Common myeloid progenitor, CD34-positive (primary cell): ENCODE results near the gene TLK2.
"Not testable (repeated sequence)": the region's sequence is repeated elsewhere in the genome, so short reads cannot be mapped to it uniquely, and the experiment has no call there.

Experiments used
- CTCF ChIA-PET: fragments of 350-600 bp; sonication (Branson Sonifier 250); formaldehyde crosslinking; loops from one replicate; lab custom pipeline; 2021; ENCODE audit warnings: antibody characterized with exemption; lab: Charles Lee
- POLR2A ChIA-PET: fragments of 350-600 bp; sonication (Branson Sonifier 250); formaldehyde crosslinking; loops from one replicate; lab custom pipeline; 2021; ENCODE audit warnings: antibody characterized with exemption; lab: Charles Lee
- DNase-seq, 3 donors: peaks; one replicate each; pipeline versions ENCODE4 v3.0.0 to v3.0.0-alpha.2; 2013
- H3K27ac ChIP-seq, 2 experiments: 1 replicate in 1 of 2; 2 replicates in 1 of 2; pipeline ENCODE4 v1.7.0; 2013; ENCODE audit warnings: inconsistent platforms in 2 of 2, low read length in 2 of 2, mild to moderate bottlenecking in 2 of 2, low read depth in 1 of 2, moderate library complexity in 1 of 2; ENCODE audit not compliant: severe bottlenecking in 2 of 2, insufficient read depth in 1 of 2, poor library complexity in 1 of 2
- H3K27me3 ChIP-seq, 5 experiments: replicated peaks in 2 of 5; 1 replicate in 3 of 5; 2 replicates in 2 of 5; pipeline versions ENCODE4 v1.6.1 to v1.7.0; 2013; ENCODE audit warnings: low read length in 4 of 5, mild to moderate bottlenecking in 2 of 5, moderate library complexity in 2 of 5, inconsistent platforms in 1 of 5; ENCODE audit not compliant: insufficient read depth in 5 of 5, control insufficient read depth in 4 of 5
- H3K36me3 ChIP-seq, 4 experiments: 1 replicate in 2 of 4; 2 replicates in 2 of 4; pipeline versions ENCODE4 v1.6.1 to v1.7.0; 2013; ENCODE audit warnings: low read length in 3 of 4, control low read depth in 1 of 4, mild to moderate bottlenecking in 1 of 4; ENCODE audit not compliant: control insufficient read depth in 4 of 4, insufficient read depth in 4 of 4
- H3K4me1 ChIP-seq, 4 experiments: 1 replicate in 3 of 4; 2 replicates in 1 of 4; pipeline versions ENCODE4 v1.6.1 to v1.7.1; 2013; ENCODE audit warnings: low read length in 3 of 4, mild to moderate bottlenecking in 3 of 4, control low read depth in 1 of 4, inconsistent platforms in 1 of 4, moderate library complexity in 1 of 4; ENCODE audit not compliant: control insufficient read depth in 4 of 4, insufficient read depth in 4 of 4; ENCODE audit errors: control extremely low read depth in 1 of 4
- H3K4me3 ChIP-seq, 7 experiments: 1 replicate in 4 of 7; 2 replicates in 3 of 7; pipeline versions ENCODE4 v1.5.1 to v1.7.0; 2013; ENCODE audit warnings: mild to moderate bottlenecking in 7 of 7, low read length in 6 of 7, moderate library complexity in 6 of 7, inconsistent platforms in 2 of 7, low read depth in 2 of 7, control low read depth in 1 of 7; ENCODE audit not compliant: insufficient read depth in 4 of 7, control insufficient read depth in 1 of 7; ENCODE audit errors: extremely low read depth in 1 of 7
- H3K9me3 ChIP-seq, 5 experiments: 1 replicate in 4 of 5; 2 replicates in 1 of 5; pipeline versions ENCODE4 v1.6.1 to v1.7.1; 2013; ENCODE audit warnings: low read length in 4 of 5, mild to moderate bottlenecking in 2 of 5, inconsistent platforms in 1 of 5, low read depth in 1 of 5, moderate library complexity in 1 of 5; ENCODE audit not compliant: control insufficient read depth in 4 of 5, insufficient read depth in 2 of 5; ENCODE audit errors: control extremely low read depth in 1 of 5
- WGBS: methylation state at CpG from one replicate; pipeline ENCODE4 v1.1.5; 2013; ENCODE audit not compliant: insufficient coverage; 5-methylcytosine and 5-hydroxymethylcytosine counted together

Gene TLK2

GRCh38 chr17:62504857-62505256 lies 26.2 kb downstream of the TLK2 start:
- CTCF ChIA-PET, H3K27ac ChIP-seq, H3K4me1 ChIP-seq, H3K4me3 ChIP-seq, H3K36me3 ChIP-seq, DNase-seq, H3K9me3 ChIP-seq, H3K27me3 ChIP-seq: not testable (repeated sequence)
- POLR2A ChIA-PET: interaction anchor here (0.6 kb wide), 1 partner anchor 1117 kb away, joined by 4 read pairs; no protein-coding TSS in a partner anchor
- 98% methylated on average over 6 of the region's 8 CpGs for WGBS

- H3K4me1 ChIP-seq, DNase-seq, H3K4me3 ChIP-seq, CTCF ChIA-PET, H3K9me3 ChIP-seq, H3K36me3 ChIP-seq, H3K27me3 ChIP-seq, H3K27ac ChIP-seq: not testable (repeated sequence)
- POLR2A ChIA-PET: interaction anchor here (0.6 kb wide), 1 partner anchor 75 kb away, joined by 5 read pairs; no protein-coding TSS in a partner anchor
- 100% methylated on average over 2 of the region's 6 CpGs for WGBS
Measured at GRCh38 chr17:62507191-62507836, 28.7 kb downstream of the TLK2 start.

- POLR2A ChIA-PET, H3K4me3 ChIP-seq, DNase-seq, H3K9me3 ChIP-seq, H3K36me3 ChIP-seq, H3K27me3 ChIP-seq, CTCF ChIA-PET, H3K4me1 ChIP-seq, H3K27ac ChIP-seq: not testable (repeated sequence)
- 75% methylated on average over 1 of the region's 3 CpGs for WGBS
Measured at GRCh38 chr17:62510247-62510819, 31.7 kb downstream of the TLK2 start.

- H3K27me3 ChIP-seq, H3K9me3 ChIP-seq, H3K36me3 ChIP-seq, H3K27ac ChIP-seq, CTCF ChIA-PET, H3K4me3 ChIP-seq, H3K4me1 ChIP-seq, POLR2A ChIA-PET: not testable (repeated sequence)
- WGBS: no CpG with 5 or more reads among the region's 3 CpGs
- peak in 2 of 3 donors; percentile 15 to 33 for DNase-seq
Measured at GRCh38 chr17:62511014-62511413, 32.4 kb downstream of the TLK2 start.

- H3K4me3 ChIP-seq, H3K36me3 ChIP-seq, H3K27ac ChIP-seq, H3K4me1 ChIP-seq, H3K9me3 ChIP-seq, DNase-seq, POLR2A ChIA-PET, H3K27me3 ChIP-seq, CTCF ChIA-PET: not testable (repeated sequence)
- 100% methylated on average over 3 of the region's 11 CpGs for WGBS
Measured at GRCh38 chr17:62516376-62516775, 37.8 kb downstream of the TLK2 start.

- H3K9me3 ChIP-seq, H3K27me3 ChIP-seq, H3K4me1 ChIP-seq, H3K4me3 ChIP-seq, DNase-seq, H3K27ac ChIP-seq, CTCF ChIA-PET: not testable (repeated sequence)
- peaks cover 2 to 19% (median 5%) of the 10 kb centered on the region in 4 experiments for H3K36me3 ChIP-seq
- POLR2A ChIA-PET: interaction anchor here (0.5 kb wide), 1 partner anchor 703 kb away, joined by 3 read pairs; no protein-coding TSS in a partner anchor
- WGBS: 100% methylated on average over 4 of the region's 5 CpGs
Measured at GRCh38 chr17:62521295-62521694, 42.7 kb downstream of the TLK2 start.

GRCh38 chr17:62524077-62524476 lies 45.5 kb downstream of the TLK2 start:
- CTCF ChIA-PET, H3K27me3 ChIP-seq, H3K9me3 ChIP-seq, H3K4me1 ChIP-seq, H3K27ac ChIP-seq, POLR2A ChIA-PET, DNase-seq, H3K4me3 ChIP-seq: not testable (repeated sequence)
- peaks cover 2 to 18% (median 8%) of the 10 kb centered on the region in 4 experiments for H3K36me3 ChIP-seq
- WGBS: no CpG with 5 or more reads among the region's 6 CpGs
